ENCODE measurements around the gene PACSIN3. TPM values are rescaled to one million over a fixed set of nuclear protein-coding genes. Genes with fewer than 3 reads are reported as not detected.

PACSIN3 gene
- total RNA-seq, 1 experiment from 2014 or later: 63.1 TPM

- peaks cover 18 to 33% of the 10 kb centered on the region in 2 experiments for H3K4me1 ChIP-seq (ENCODE audit: control insufficient read depth in 1 of 2, insufficient read depth in 2 of 2, low read length in 2 of 2)
- H3K9me2 ChIP-seq (ENCODE audit: insufficient read depth): no peaks in the 10 kb centered on the region
- TF ChIP-seq FOSL1 (IDR thresholded peaks at IDR 0.05; ENCODE audit: low read depth): no peak
- TF ChIP-seq JUND (IDR thresholded peaks at IDR 0.05): no peak
- TF ChIP-seq TCF7L2 (IDR thresholded peaks at IDR 0.05; ENCODE audit: borderline replicate concordance, extremely low read depth, insufficient read depth, insufficient read length): no peak
- TF ChIP-seq YY1 (IDR thresholded peaks at IDR 0.05; ENCODE audit: extremely low read depth, insufficient replicate concordance, low read depth, low read length): no peak
- TF ChIP-seq ZFX (IDR thresholded peaks at IDR 0.05): no peak
- TF ChIP-seq EGR1 (IDR thresholded peaks at IDR 0.05; ENCODE audit: low read depth): no peak
- no peak for TF ChIP-seq SIN3A (IDR thresholded peaks at IDR 0.05; ENCODE audit: low read depth)
- no peak for TF ChIP-seq CBX3 (IDR thresholded peaks at IDR 0.05; ENCODE audit: low read depth)
- TF ChIP-seq MAX (IDR thresholded peaks at IDR 0.05): no peak
- BruUV-seq (replicated peaks): no TSS peak
- no peak overlapping the region for H2AFZ ChIP-seq (ENCODE audit: low read depth, low read length, poor library complexity, severe bottlenecking)
- no peak overlapping the region for H3K4me3 ChIP-seq (replicated peaks in 1 of 2; ENCODE audit: low read depth in 1 of 2, low read length in 2 of 2)
- ATAC-seq (no peak), DNase-seq (ENCODE audit: low read depth, low spot score) (no peak)
- H3K4me2 ChIP-seq (ENCODE audit: low read length): no peak overlapping the region
- ChIA-PET CTCF (no interaction called here), POLR2A (no interaction called here), RAD21 (ENCODE audit: low non-redundant PET in 1 of 2, low total read pairs in 2 of 2, uncharacterized antibody in 2 of 2, unreplicated experiment in 2 of 2) (no interaction called here)
- no peak overlapping the region for H3K9ac ChIP-seq (ENCODE audit: low read length)
- H3K9me3 ChIP-seq (ENCODE audit: control insufficient read depth in 1 of 2, insufficient read depth in 1 of 2, low read depth in 1 of 2, low read length in 2 of 2): no peaks in the 10 kb centered on the region
- H3K27me3 ChIP-seq (ENCODE audit: insufficient read depth, low read length): no peaks in the 10 kb centered on the region
- intact Hi-C loops (cut with micrococcal nuclease): no loop called here
- H4K20me1 ChIP-seq (ENCODE audit: insufficient read depth): no peaks in the 10 kb centered on the region
- H3K36me3 ChIP-seq (ENCODE audit: control insufficient read depth in 1 of 2, insufficient read depth in 2 of 2, low read length in 2 of 2): no peaks in the 10 kb centered on the region; a peak in 1 of 4 replicates
- H3K27ac ChIP-seq (ENCODE audit: low read depth, low read length): peak overlapping the region; percentile 96; the same call in 1 of the 2 replicates
- H3K79me2 ChIP-seq (ENCODE audit: insufficient read depth, low read length): peaks cover 33% of the 10 kb centered on the region
Measured at GRCh38 chr11:47183969-47184368, 2.3 kb downstream of the PACSIN3 start.

- CTCF ChIA-PET: no interaction called here
- intact Hi-C loops (cut with micrococcal nuclease): no loop called here
- ATAC-seq (no peak), DNase-seq (ENCODE audit: low read depth, low spot score) (no peak)
- no peak overlapping the region for H2AFZ ChIP-seq (ENCODE audit: low read depth, low read length, poor library complexity, severe bottlenecking)
- H3K27ac ChIP-seq (ENCODE audit: low read depth, low read length): no peak overlapping the region
- H3K9me2 ChIP-seq (ENCODE audit: insufficient read depth): no peaks in the 10 kb centered on the region
- POLR2A ChIA-PET: no interaction called here
- H3K36me3 ChIP-seq (ENCODE audit: control insufficient read depth in 1 of 2, insufficient read depth in 2 of 2, low read length in 2 of 2): no peaks in the 10 kb centered on the region; a peak in 1 of 4 replicates
- no peak overlapping the region for H3K4me3 ChIP-seq (replicated peaks in 1 of 2; ENCODE audit: low read depth in 1 of 2, low read length in 2 of 2)
- peaks cover 18 to 33% of the 10 kb centered on the region in 2 experiments for H3K4me1 ChIP-seq (ENCODE audit: control insufficient read depth in 1 of 2, insufficient read depth in 2 of 2, low read length in 2 of 2)
- H3K9me3 ChIP-seq (ENCODE audit: control insufficient read depth in 1 of 2, insufficient read depth in 1 of 2, low read depth in 1 of 2, low read length in 2 of 2): no peaks in the 10 kb centered on the region
- RAD21 ChIA-PET (ENCODE audit: low non-redundant PET in 1 of 2, low total read pairs in 2 of 2, uncharacterized antibody in 2 of 2, unreplicated experiment in 2 of 2): no interaction called here
- H3K27me3 ChIP-seq (ENCODE audit: insufficient read depth, low read length): no peaks in the 10 kb centered on the region
- BruUV-seq (replicated peaks): no TSS peak
- H3K9ac ChIP-seq (ENCODE audit: low read length): no peak overlapping the region
- no peaks in the 10 kb centered on the region for H4K20me1 ChIP-seq (ENCODE audit: insufficient read depth)
- peaks cover 33% of the 10 kb centered on the region for H3K79me2 ChIP-seq (ENCODE audit: insufficient read depth, low read length)
- H3K4me2 ChIP-seq (ENCODE audit: low read length): no peak overlapping the region
- no peak for TF ChIP-seq SRF (IDR thresholded peaks at IDR 0.05; ENCODE audit: low read depth)
- no peak for TF ChIP-seq CBX3 (IDR thresholded peaks at IDR 0.05; ENCODE audit: low read depth)
- no peak for TF ChIP-seq TCF7L2 (IDR thresholded peaks at IDR 0.05; ENCODE audit: borderline replicate concordance, extremely low read depth, insufficient read depth, insufficient read length)
- TF ChIP-seq EGR1 (IDR thresholded peaks at IDR 0.05; ENCODE audit: low read depth): no peak
- TF ChIP-seq SIN3A (IDR thresholded peaks at IDR 0.05; ENCODE audit: low read depth): no peak
- TF ChIP-seq ELF1 (IDR thresholded peaks at IDR 0.05; ENCODE audit: borderline replicate concordance, low read depth): no peak
- TF ChIP-seq ZBTB33 (IDR thresholded peaks at IDR 0.05; ENCODE audit: extremely low read depth, insufficient replicate concordance, low read length): no peak
- no peak for TF ChIP-seq REST (IDR thresholded peaks at IDR 0.05; ENCODE audit: low read depth)
- no peak for TF ChIP-seq EZH2 (IDR thresholded peaks at IDR 0.05)
Measured at GRCh38 chr11:47183031-47183856, 3.0 kb downstream of the PACSIN3 start.

All from HCT116 (cell line).